HG03095 (cell line): ENCODE measurements around the gene C20orf141.

Source experiments
- ATAC-seq: cut with Tn5 transposase; IDR thresholded peaks from one replicate; pipeline ENCODE4 v1.9.1; 2021; ENCODE audit warnings: moderate library complexity; ENCODE audit not compliant: unreplicated experiment

Gene C20orf141

DNA sequence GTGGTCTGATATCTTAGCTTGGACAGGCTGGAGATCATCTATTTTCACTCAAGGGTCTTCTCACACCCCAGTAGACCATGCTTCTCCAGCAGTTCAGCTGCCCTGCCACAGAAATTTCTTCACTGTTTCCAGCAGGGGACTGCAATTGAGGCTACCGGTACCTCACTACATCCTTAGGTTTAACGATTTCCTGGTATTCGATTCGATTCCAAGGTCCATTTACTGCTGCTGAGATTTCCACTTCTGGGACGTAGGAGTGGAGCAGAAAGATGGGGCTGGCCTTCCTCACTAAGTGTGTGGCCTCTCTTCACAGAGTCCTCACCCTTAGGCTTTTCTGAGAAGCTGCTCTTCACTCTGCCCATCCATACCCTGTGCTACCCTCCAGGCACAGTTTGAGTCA is 31.9 kb downstream of the C20orf141 start:
- no peak for ATAC-seq

DNA sequence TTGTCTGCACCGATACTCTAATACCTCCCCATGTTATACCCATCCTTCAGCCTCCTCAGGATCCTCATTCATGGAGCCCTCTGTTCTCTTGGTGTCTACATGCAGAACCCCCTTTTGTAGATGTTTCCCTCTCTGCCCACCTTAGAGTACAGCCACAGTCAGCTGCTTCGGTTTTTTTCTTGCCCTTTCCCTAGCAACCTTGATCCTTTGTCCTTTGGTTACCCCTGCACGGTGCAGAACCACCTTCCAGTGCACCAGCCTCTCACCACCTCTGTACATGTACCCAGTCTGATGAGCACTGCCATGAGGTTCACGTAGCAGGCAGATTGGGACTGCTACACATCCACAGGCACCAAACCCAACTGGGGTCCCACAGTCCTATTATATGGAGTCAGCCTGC is 33.0 kb downstream of the C20orf141 start:
- ATAC-seq: no peak

DNA sequence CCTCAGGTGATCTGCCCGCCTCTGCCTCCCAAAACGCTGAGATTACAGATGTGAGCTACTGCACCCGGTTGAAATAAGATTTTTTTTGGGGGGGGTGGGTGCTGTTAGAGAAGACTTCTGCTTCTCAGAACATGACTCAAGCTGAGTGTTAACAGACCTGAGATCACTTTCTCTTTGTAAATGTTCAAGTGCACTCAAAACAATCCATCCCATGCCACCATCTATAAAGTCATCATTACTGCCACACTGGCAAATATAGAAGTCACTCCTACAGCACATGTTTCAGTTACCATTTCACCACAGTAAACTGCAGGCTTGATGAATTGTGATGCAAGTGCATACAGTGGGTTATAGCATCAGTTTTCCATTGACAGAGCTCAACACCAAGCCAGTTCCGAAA is 34.7 kb downstream of the C20orf141 start:
- no peak for ATAC-seq

DNA sequence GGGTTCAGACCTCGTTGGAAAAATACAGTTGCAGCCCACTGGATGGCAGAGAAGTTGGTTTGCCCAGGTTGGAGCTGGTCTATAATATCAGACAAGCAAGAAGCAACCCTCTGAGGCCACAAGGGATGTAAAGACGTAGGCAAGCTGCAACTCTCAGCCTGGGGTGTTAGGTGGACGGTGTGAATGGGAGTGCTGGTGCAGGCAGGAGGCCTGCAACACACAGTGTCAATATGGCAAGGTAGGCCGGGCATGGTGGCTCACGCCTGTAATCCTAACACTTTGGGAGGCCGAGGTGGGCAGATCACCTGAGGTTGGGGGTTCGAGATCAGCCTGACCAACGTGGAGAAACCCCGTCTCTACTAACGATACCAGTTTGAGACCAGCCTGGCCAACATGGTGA is 36.3 kb downstream of the C20orf141 start:
- ATAC-seq: no peak

DNA sequence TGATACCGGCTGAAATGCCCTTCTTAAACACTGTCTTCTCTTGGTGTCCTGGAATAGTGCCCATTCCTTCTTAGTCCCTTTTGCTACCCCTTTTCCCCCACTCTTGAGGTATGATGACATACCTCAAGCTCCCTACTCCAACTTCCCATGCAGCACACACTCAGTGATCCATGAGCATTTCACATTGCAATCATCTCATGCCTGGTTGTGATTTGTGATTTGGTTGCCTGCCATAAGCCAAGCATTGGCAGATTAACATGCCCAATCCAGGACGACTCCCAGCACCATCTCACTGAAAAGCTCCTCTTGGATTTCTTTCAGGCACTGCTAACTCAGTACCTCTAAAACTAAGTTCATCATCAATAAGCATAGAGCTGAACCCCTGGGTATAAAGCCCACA is 43.8 kb downstream of the C20orf141 start:
- no peak for ATAC-seq

DNA sequence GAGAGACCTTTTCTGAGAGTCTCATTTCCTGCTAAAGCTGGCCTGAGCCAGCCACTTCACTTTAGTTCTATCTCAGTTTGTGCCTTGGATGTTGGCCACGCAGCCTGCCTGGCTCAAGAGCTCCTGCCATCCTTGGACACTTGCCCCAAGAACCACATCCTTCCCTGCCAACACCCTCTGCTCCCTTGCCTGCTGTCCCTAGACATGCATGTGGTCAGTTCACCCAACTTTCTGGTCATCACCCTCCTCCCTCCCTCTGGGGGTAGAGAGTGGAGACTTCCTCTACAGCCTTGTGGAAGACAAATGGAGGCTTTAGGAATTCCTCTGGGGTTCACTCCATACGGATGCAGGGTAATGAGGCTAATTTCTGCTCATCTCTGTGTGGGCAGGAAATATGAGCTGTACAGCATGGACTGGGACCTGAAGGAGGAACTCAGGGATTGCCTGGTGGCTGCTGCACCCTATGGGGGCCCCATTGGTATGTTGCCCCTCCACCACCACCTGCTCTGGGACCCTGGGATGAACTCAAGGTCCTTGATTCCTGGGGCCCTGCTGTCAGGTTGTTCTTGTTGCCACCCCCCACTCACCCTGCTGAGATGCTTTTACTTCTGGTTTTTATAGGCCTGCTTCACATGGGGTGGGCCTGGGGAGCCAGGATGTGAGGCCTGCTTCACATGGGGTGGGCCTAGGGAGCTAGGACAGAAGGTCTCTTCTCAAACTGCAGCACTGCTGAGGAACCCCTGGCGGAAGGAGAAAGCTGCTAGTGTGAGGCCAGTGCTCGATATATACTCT is 44.7 kb downstream of the C20orf141 start:
- ATAC-seq: no peak

DNA sequence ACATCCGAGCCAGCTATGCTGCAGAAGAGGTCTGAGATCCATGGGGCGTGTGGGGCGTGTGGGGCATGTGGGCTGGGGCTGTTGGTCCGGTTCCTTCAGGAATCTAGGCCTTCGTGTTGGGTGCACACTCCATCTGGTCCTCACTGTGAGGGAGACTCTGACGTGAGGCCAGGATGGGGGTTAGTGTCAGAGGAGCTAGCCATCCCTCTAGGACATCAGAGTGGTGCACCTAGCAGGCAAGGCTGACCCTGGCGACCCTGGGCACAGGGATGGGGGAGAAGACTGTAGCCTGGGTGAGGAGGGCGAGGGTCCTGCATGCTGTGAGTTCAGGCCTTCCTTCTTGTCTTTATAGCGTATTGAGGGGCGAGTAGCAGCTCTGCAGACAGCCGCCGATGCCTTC is 49.8 kb downstream of the C20orf141 start:
- ATAC-seq: no peak

DNA sequence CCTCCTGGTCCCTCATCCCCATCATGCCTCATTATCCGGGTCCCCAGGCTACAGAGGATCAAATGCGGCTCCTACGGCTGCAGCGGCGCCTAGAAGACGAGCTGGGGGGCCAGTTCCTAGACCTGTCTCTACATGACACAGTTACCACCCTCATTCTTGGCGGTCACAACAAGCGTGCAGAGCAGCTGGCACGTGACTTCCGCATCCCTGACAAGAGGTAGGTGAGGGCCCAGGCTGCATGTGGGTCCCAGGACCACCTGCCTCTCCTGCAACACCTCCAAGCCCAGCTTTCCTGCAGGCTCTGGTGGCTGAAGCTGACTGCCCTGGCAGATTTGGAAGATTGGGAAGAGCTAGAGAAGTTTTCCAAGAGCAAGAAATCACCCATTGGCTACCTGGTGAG is 50.3 kb downstream of the C20orf141 start:
- ATAC-seq: no peak
